HL-60 (cell line): ENCODE measurements around the gene ABCA7.

Experiments used
- DNase-seq, 2 experiments: peaks; one replicate each; pipeline ENCODE4 v3.0.0-alpha.2; 2010 to 2020; ENCODE audit warnings: low read depth in 1 of 2, low spot score in 1 of 2
- H3K27ac ChIP-seq: fragments of 250-450 bp; sonication (Bioruptor Pico); replicated peaks from 2 replicates; pipeline ENCODE4 v1.5.1; 2020; ENCODE audit warnings: mild to moderate bottlenecking, moderate library complexity
- H3K27me3 ChIP-seq: fragments of 250-450 bp; sonication (Bioruptor Pico); 2 replicates; pipeline ENCODE4 v1.5.1; 2021; ENCODE audit warnings: mild to moderate bottlenecking, moderate library complexity; ENCODE audit not compliant: insufficient read depth, poor library complexity, severe bottlenecking
- H3K4me3 ChIP-seq: replicated peaks from 2 replicates; pipeline ENCODE4 v1.5.1; 2011; ENCODE audit warnings: mild to moderate bottlenecking, control low read depth, low read length; ENCODE audit not compliant: insufficient read depth
- GABPA ChIP-seq: IDR thresholded peaks from 2 replicates; pipeline ENCODE4 v1.6.1; 2012; ENCODE audit warnings: low read depth
- POLR2AphosphoS5 ChIP-seq: IDR thresholded peaks from 2 replicates; pipeline ENCODE4 v1.6.1; 2012; ENCODE audit warnings: low read depth
- SPI1 ChIP-seq: IDR thresholded peaks from 2 replicates; pipeline ENCODE4 v1.6.1; 2012; ENCODE audit warnings: low read depth, mild to moderate bottlenecking, borderline replicate concordance
- TF ChIP-seq, protein P1 (sequence below): IDR thresholded peaks from one replicate; pipeline ENCODE4 v1.5.1; 2011; ENCODE audit warnings: low read length, control low read depth, inconsistent platforms; ENCODE audit not compliant: insufficient read depth
- TF ChIP-seq, protein P2 (sequence below): IDR thresholded peaks from 2 replicates; pipeline ENCODE4 v1.6.1; 2012; ENCODE audit warnings: low read depth; ENCODE audit not compliant: insufficient replicate concordance

ABCA7 gene

DNA sequence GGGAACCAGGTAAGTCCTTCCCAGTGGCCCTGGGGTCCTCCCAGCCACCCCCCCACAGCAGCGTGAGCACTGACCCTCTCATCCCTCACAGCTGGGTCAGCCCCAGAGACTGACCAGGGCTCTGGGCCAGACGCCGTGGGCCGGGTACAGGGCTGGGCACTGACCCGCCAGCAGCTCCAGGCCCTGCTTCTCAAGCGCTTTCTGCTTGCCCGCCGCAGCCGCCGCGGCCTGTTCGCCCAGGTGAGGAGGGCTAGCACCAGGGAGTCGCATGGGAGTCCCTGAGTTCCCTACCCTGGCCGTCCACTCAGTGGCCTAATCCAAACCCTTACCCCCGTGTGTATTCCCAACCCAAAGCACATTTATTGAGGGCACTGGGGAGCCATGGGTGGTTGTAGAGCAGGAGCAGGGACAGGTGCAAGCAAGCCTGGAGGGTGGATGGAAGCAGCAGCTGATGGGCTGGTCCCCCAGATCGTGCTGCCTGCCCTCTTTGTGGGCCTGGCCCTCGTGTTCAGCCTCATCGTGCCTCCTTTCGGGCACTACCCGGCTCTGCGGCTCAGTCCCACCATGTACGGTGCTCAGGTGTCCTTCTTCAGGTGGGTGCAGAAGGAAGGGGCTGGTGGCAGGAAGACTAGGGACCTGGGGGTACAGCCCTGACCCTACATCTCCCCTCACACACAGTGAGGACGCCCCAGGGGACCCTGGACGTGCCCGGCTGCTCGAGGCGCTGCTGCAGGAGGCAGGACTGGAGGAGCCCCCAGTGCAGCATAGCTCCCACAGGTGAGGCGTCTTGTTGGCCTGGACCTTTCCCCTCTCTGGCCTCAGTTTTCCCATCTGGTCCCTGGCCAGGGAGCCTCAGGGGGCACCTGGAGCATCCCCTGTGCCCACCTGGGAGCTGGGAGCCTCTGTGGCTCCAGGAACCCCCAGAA, 14.5 kb downstream of the ABCA7 start:
- no peaks in the 10 kb centered on the region for H3K27me3 ChIP-seq
- no peak overlapping the region for H3K27ac ChIP-seq
- DNase-seq: no peak
- no peak overlapping the region for H3K4me3 ChIP-seq
- TF ChIP-seq SPI1: no peak

DNA sequence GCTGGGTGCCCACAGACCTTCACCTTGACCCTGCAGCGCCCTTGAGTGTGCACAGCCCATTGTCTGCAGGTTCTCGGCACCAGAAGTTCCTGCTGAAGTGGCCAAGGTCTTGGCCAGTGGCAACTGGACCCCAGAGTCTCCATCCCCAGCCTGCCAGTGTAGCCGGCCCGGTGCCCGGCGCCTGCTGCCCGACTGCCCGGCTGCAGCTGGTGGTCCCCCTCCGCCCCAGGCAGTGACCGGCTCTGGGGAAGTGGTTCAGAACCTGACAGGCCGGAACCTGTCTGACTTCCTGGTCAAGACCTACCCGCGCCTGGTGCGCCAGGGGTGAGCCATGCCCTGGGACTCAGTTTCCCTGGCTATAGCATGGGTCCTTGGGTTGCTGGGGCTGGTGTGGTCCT, 15.1 kb downstream of the ABCA7 start:
- Histone ChIP-seq H3K27ac (no peak overlapping the region), H3K4me3 (no peak overlapping the region), H3K27me3 (no peaks in the 10 kb centered on the region)
- TF ChIP-seq, protein P1, sequence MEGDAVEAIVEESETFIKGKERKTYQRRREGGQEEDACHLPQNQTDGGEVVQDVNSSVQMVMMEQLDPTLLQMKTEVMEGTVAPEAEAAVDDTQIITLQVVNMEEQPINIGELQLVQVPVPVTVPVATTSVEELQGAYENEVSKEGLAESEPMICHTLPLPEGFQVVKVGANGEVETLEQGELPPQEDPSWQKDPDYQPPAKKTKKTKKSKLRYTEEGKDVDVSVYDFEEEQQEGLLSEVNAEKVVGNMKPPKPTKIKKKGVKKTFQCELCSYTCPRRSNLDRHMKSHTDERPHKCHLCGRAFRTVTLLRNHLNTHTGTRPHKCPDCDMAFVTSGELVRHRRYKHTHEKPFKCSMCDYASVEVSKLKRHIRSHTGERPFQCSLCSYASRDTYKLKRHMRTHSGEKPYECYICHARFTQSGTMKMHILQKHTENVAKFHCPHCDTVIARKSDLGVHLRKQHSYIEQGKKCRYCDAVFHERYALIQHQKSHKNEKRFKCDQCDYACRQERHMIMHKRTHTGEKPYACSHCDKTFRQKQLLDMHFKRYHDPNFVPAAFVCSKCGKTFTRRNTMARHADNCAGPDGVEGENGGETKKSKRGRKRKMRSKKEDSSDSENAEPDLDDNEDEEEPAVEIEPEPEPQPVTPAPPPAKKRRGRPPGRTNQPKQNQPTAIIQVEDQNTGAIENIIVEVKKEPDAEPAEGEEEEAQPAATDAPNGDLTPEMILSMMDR: no peak
- TF ChIP-seq SPI1 (no peak), POLR2AphosphoS5 (no peak), GABPA (no peak)
- TF ChIP-seq, protein P2, sequence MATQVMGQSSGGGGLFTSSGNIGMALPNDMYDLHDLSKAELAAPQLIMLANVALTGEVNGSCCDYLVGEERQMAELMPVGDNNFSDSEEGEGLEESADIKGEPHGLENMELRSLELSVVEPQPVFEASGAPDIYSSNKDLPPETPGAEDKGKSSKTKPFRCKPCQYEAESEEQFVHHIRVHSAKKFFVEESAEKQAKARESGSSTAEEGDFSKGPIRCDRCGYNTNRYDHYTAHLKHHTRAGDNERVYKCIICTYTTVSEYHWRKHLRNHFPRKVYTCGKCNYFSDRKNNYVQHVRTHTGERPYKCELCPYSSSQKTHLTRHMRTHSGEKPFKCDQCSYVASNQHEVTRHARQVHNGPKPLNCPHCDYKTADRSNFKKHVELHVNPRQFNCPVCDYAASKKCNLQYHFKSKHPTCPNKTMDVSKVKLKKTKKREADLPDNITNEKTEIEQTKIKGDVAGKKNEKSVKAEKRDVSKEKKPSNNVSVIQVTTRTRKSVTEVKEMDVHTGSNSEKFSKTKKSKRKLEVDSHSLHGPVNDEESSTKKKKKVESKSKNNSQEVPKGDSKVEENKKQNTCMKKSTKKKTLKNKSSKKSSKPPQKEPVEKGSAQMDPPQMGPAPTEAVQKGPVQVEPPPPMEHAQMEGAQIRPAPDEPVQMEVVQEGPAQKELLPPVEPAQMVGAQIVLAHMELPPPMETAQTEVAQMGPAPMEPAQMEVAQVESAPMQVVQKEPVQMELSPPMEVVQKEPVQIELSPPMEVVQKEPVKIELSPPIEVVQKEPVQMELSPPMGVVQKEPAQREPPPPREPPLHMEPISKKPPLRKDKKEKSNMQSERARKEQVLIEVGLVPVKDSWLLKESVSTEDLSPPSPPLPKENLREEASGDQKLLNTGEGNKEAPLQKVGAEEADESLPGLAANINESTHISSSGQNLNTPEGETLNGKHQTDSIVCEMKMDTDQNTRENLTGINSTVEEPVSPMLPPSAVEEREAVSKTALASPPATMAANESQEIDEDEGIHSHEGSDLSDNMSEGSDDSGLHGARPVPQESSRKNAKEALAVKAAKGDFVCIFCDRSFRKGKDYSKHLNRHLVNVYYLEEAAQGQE: no peak
- DNase-seq: no peak

DNA sequence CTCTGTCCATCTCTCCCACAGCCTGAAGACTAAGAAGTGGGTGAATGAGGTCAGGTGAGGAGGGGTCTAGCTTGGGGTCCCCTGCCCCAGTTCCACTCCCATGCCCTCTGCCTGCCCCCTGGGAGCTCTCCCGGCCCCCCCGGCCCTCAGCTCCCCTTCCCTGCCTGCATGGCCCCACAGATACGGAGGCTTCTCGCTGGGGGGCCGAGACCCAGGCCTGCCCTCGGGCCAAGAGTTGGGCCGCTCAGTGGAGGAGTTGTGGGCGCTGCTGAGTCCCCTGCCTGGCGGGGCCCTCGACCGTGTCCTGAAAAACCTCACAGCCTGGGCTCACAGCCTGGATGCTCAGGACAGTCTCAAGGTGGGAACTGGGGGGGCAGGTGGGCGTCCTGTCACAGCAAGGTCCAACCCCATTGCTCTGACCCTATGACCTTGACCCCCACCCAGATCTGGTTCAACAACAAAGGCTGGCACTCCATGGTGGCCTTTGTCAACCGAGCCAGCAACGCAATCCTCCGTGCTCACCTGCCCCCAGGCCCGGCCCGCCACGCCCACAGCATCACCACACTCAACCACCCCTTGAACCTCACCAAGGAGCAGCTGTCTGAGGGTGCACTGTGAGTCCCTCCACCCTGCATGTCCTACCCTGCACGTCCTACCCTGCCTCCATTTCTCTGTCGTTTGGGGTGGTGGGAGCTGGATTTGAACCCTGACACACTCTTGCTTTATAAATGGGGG, 16.1 kb downstream of the ABCA7 start:
- DNase-seq: no peak
- H3K4me3 ChIP-seq: no peak overlapping the region
- no peaks in the 10 kb centered on the region for H3K27me3 ChIP-seq
- TF ChIP-seq, protein P1: no peak
- TF ChIP-seq GABPA (no peak), SPI1 (no peak), POLR2AphosphoS5 (no peak)
- TF ChIP-seq, protein P2: no peak
- H3K27ac ChIP-seq: no peak overlapping the region

DNA sequence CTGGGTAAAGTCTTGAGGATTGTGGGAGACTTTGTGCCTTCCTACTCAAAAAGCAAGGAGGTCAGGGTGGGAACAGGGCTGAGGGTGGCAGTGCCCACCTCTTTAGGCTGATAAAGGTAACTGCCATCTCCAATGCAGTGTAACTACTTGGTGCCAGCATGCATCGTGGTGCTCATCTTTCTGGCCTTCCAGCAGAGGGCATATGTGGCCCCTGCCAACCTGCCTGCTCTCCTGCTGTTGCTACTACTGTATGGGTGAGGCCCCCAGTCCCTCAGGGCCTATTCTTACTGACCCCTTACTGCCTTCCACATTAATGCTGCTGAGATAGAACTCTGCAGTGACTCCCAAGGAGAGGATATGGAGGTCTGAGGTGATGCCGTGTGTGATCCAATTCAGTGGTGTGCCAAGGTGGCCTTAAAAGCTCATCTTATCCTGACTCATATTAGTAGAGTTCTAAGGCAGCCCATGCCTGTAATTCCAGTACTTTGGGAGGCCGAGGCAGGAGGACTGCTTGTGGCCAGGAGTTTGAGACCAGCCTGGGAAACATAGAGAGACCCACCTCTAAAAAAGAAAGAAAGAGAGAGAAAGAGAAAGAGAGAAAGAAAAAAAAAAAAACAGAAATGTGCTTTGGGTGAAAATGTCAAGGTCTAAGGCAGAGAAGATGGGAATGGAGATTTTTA, 17.4 kb downstream of the ABCA7 start:
- H3K4me3 ChIP-seq: no peak overlapping the region
- TF ChIP-seq, protein P2: no peak
- TF ChIP-seq POLR2AphosphoS5 (no peak), SPI1 (no peak), GABPA (no peak)
- TF ChIP-seq, protein P1: peak; percentile 9
- no peaks in the 10 kb centered on the region for H3K27me3 ChIP-seq
- DNase-seq: peak in 1 of 2 experiments; percentile 46
- no peak overlapping the region for H3K27ac ChIP-seq
